ENCODE measurements around the gene SNRNP25.
A peak's percentile ranks its signal among the peaks of the same experiment; 100 is the strongest.

Gene SNRNP25

DNA sequence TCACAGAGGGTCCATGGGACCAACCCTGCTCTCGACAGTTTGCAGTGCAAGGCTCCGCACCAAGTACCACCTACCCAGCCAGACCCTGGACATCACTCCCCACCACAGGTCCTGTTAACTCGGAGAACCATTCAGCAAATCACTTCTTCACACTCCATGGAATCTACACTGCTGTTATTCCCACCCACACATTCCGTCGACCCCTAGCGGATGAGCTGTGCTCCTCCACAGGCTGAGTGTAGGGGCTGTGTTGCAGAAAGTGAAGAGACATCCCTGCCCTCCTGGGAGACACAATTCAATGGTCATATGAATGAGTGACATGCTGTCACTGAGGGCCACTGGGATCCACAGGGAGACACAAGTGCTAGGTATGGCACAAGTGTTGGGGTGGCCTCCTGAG, 51.9 kb downstream of the SNRNP25 start:
- H3K9me3 ChIP-seq (ENCODE audit: insufficient read depth, low read length, severe bottlenecking): no peaks in the 10 kb centered on the region
- no peaks in the 10 kb centered on the region for H3K4me1 ChIP-seq (ENCODE audit: insufficient read depth, low read length)
- H3K4me3 ChIP-seq (ENCODE audit: low read depth in 1 of 2, low read length in 2 of 2): no peak overlapping the region
- ATAC-seq (ENCODE audit: insufficient read depth, low read depth) (no peak), DNase-seq (no peak)
- H3K79me2 ChIP-seq (ENCODE audit: insufficient read depth, low read length): no peaks in the 10 kb centered on the region
- H2AFZ ChIP-seq (ENCODE audit: low read depth, low read length): no peak overlapping the region
- TF ChIP-seq EZH2 (IDR thresholded peaks at IDR 0.05; ENCODE audit: borderline replicate concordance, low read depth, low read length, severe bottlenecking): no peak
- TF ChIP-seq, protein P1, sequence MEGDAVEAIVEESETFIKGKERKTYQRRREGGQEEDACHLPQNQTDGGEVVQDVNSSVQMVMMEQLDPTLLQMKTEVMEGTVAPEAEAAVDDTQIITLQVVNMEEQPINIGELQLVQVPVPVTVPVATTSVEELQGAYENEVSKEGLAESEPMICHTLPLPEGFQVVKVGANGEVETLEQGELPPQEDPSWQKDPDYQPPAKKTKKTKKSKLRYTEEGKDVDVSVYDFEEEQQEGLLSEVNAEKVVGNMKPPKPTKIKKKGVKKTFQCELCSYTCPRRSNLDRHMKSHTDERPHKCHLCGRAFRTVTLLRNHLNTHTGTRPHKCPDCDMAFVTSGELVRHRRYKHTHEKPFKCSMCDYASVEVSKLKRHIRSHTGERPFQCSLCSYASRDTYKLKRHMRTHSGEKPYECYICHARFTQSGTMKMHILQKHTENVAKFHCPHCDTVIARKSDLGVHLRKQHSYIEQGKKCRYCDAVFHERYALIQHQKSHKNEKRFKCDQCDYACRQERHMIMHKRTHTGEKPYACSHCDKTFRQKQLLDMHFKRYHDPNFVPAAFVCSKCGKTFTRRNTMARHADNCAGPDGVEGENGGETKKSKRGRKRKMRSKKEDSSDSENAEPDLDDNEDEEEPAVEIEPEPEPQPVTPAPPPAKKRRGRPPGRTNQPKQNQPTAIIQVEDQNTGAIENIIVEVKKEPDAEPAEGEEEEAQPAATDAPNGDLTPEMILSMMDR (IDR thresholded peaks at IDR 0.05; ENCODE audit: borderline replicate concordance, extremely low read depth, low read length, poor library complexity, severe bottlenecking): no peak
- H3K27me3 ChIP-seq (ENCODE audit: insufficient read depth, low read length, poor library complexity): no peaks in the 10 kb centered on the region
- peaks cover 51% of the 10 kb centered on the region for H3K36me3 ChIP-seq (ENCODE audit: insufficient read depth, low read length)
- no peak overlapping the region for H3K9ac ChIP-seq (ENCODE audit: low read depth, low read length)
- no peak overlapping the region for H3K4me2 ChIP-seq (ENCODE audit: insufficient read depth, low read length)
- H4K20me1 ChIP-seq (ENCODE audit: insufficient read depth, low read length): peaks cover 8% of the 10 kb centered on the region
- no peak overlapping the region for H3K27ac ChIP-seq (ENCODE audit: low read length)

DNA sequence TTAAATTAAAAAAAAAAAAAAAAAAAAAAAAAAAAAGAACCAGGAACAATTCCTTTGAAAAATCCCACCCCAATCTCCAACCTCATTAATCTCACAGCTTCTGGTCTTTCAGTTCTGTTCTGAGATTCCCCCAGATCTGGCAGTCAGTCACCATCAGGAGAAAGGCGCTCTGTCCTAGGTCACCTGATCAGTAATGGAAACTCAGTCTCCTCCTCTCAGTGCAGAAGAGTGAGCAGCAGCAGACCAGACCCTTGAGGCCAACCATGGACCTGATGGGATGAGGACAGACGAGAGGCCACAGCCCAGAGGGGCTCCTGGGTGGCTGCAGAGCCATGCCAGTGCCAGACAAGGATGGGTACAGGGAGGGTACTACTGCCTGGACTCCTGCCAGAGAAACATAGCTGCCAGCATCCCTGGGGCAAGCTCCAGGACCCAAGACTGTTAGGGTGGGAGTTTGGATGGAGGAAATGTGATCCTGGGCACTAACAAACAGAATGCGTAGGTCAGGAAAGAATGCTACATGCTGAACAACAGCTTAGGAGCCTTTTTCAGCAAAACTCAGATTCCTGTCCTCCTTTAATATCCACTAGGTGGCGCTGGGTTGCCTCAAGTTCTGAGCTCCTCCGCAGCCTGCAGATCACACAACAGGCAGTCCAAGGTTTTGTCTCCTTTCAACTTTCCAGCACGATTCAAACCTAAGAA, 53.1 kb downstream of the SNRNP25 start:
- Histone ChIP-seq H3K9me3 (ENCODE audit: insufficient read depth, low read length, severe bottlenecking) (no peaks in the 10 kb centered on the region), H3K27ac (ENCODE audit: low read length) (no peak overlapping the region), H3K4me3 (ENCODE audit: low read depth in 1 of 2, low read length in 2 of 2) (no peak overlapping the region), H3K36me3 (ENCODE audit: insufficient read depth, low read length) (peaks cover 49% of the 10 kb centered on the region), H3K79me2 (ENCODE audit: insufficient read depth, low read length) (no peaks in the 10 kb centered on the region), H3K9ac (ENCODE audit: low read depth, low read length) (no peak overlapping the region), H4K20me1 (ENCODE audit: insufficient read depth, low read length) (peaks cover 4% of the 10 kb centered on the region), H3K4me1 (ENCODE audit: insufficient read depth, low read length) (no peaks in the 10 kb centered on the region), H3K27me3 (ENCODE audit: insufficient read depth, low read length, poor library complexity) (no peaks in the 10 kb centered on the region), H2AFZ (ENCODE audit: low read depth, low read length) (no peak overlapping the region), H3K4me2 (ENCODE audit: insufficient read depth, low read length) (no peak overlapping the region)
- DNase-seq (peak; percentile 65), ATAC-seq (ENCODE audit: insufficient read depth, low read depth) (peak; percentile 91)
- TF ChIP-seq, protein P1 (IDR thresholded peaks at IDR 0.05; ENCODE audit: borderline replicate concordance, extremely low read depth, low read length, poor library complexity, severe bottlenecking): peak; percentile 90
- TF ChIP-seq EZH2 (IDR thresholded peaks at IDR 0.05; ENCODE audit: borderline replicate concordance, low read depth, low read length, severe bottlenecking): no peak
